ENCODE data around the gene VWA8.
"Not testable (repeated sequence)": the region's sequence is repeated elsewhere in the genome, so short reads cannot be mapped to it uniquely, and the experiment has no call there.

VWA8 gene

DNA sequence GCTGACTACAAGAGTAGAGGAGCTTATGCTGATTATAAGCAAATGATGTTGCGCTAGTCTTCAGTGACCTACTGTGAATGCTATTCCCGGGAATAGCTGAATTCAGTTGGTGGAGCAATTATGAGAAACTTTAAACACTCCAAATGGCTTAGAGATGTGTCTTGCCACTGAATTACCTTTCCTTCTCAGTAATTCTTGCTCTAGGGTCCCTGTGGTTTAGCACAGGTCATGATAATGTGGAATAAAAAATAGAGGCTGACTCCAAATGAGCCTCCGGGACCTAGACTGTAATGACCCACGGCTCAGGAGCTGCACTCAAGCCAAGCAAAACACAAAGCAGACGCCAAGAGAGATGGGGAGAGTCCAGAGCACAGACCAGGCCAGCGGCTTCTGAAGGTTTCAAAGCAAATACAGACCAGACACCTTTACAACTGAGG lies 378.9 kb downstream of the VWA8 start:
- in situ Hi-C loops (cut with MboI; ENCODE audit: low pct_unique_long_range_greater_than_20kb, low sequenced_read_pairs, unreplicated experiment): no loop called here
- no peak for DNase-seq (ENCODE audit: low spot score)
- no peak for TF ChIP-seq CTCF (IDR thresholded peaks at IDR 0.05; ENCODE audit: extremely low read depth, insufficient read depth, missing control alignments)

GRCh38 chr13:41580345-41580744 lies 380.6 kb downstream of the VWA8 start:
- in situ Hi-C loops (cut with MboI; ENCODE audit: low pct_unique_long_range_greater_than_20kb, low sequenced_read_pairs, unreplicated experiment): no loop called here
- no peak for DNase-seq (ENCODE audit: low spot score)
- TF ChIP-seq CTCF (IDR thresholded peaks at IDR 0.05; ENCODE audit: extremely low read depth, insufficient read depth, missing control alignments): no peak

DNA sequence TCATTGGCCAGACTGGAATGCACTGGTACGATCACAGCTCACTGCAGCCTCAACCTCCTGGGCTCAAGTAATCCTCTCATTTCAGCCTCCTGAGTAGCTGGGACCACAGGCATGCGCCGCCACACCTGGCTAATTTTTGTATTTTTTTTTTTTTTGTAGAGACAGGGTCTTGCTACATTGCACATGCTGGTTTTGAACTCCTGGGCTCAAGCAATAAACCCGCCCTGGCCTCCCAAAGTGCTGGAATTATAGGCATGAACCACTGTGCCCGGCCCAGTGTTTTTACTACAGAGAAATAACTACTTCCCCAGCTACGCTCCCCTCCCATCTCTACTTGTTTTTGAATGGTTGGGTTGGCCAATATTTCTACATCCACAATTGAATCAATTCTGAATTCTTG lies 381.0 kb downstream of the VWA8 start:
- in situ Hi-C loops (cut with MboI; ENCODE audit: low pct_unique_long_range_greater_than_20kb, low sequenced_read_pairs, unreplicated experiment): no loop called here
- DNase-seq (ENCODE audit: low spot score): no peak
- no peak for TF ChIP-seq CTCF (IDR thresholded peaks at IDR 0.05; ENCODE audit: extremely low read depth, insufficient read depth, missing control alignments)

DNA sequence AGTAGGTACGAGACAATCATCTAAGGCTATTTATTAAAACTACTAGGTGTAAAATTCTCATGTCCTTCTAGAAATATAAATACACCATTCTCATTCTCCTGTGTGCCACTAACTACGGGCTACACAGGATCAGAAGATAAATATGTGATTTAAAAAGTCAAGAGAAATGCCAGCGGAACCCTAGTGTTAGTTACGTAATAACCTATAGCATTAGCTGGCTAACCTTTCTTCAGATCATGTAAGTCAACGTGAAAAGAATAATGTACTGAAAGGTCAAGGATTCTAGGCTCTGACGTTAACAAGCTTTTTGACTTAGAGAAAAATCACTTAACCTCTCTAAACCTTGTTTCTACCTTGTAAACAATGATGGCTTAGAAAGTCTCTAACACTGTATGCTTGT lies 381.7 kb downstream of the VWA8 start:
- no peak for DNase-seq (ENCODE audit: low spot score)
- TF ChIP-seq CTCF (IDR thresholded peaks at IDR 0.05; ENCODE audit: extremely low read depth, insufficient read depth, missing control alignments): no peak
- in situ Hi-C loops (cut with MboI; ENCODE audit: low pct_unique_long_range_greater_than_20kb, low sequenced_read_pairs, unreplicated experiment): no loop called here

GRCh38 chr13:41578371-41578770 lies 382.5 kb downstream of the VWA8 start:
- in situ Hi-C loops (cut with MboI; ENCODE audit: low pct_unique_long_range_greater_than_20kb, low sequenced_read_pairs, unreplicated experiment): no loop called here
- TF ChIP-seq CTCF (IDR thresholded peaks at IDR 0.05; ENCODE audit: extremely low read depth, insufficient read depth, missing control alignments): no peak
- DNase-seq (ENCODE audit: low spot score): no peak

- no peak for DNase-seq (ENCODE audit: low spot score)
- in situ Hi-C loops (cut with MboI; ENCODE audit: low pct_unique_long_range_greater_than_20kb, low sequenced_read_pairs, unreplicated experiment): no loop called here
- TF ChIP-seq CTCF (IDR thresholded peaks at IDR 0.05; ENCODE audit: extremely low read depth, insufficient read depth, missing control alignments): no peak
Measured at GRCh38 chr13:41577436-41577835, 383.5 kb downstream of the VWA8 start.

GRCh38 chr13:41573640-41574039 lies 387.3 kb downstream of the VWA8 start:
- in situ Hi-C loops (cut with MboI; ENCODE audit: low pct_unique_long_range_greater_than_20kb, low sequenced_read_pairs, unreplicated experiment); DNase-seq (ENCODE audit: low spot score): not testable (repeated sequence)

DNA sequence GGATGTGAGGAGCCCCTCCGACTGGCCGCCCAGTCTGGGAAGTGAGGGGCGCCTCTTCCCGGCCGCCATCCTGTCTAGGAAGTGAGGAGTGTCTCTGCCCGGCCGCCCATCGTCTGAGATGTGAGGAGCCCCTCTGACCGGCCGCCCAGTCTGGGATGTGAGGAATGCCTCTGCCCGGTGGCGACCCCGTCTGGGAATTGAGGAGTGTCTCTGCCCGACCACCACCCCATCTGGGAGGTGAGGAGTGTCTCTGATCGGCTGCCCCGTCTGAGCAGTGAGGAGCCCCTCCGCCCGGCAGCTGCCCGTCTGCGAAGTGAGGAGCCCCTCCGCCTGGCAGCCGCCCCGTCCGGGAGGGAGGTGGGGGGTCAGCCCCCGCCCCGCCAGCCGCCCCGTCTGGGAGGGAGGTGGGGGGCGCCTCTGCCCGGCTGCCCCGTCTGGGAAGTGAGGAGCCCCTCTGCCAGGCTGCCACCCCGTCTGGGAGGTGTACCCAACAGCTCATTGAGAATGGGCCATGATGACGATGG lies 389.0 kb downstream of the VWA8 start:
- in situ Hi-C loops (cut with MboI; ENCODE audit: low pct_unique_long_range_greater_than_20kb, low sequenced_read_pairs, unreplicated experiment); DNase-seq (ENCODE audit: low spot score): not testable (repeated sequence)
